GM21737 (cell line): ENCODE results near the gene HOXD13.

Source experiments
- ATAC-seq: cut with Tn5 transposase; IDR thresholded peaks from one replicate; pipeline ENCODE4 v1.9.1; 2021; ENCODE audit warnings: mild to moderate bottlenecking, moderate library complexity; ENCODE audit not compliant: unreplicated experiment

Gene HOXD13

DNA sequence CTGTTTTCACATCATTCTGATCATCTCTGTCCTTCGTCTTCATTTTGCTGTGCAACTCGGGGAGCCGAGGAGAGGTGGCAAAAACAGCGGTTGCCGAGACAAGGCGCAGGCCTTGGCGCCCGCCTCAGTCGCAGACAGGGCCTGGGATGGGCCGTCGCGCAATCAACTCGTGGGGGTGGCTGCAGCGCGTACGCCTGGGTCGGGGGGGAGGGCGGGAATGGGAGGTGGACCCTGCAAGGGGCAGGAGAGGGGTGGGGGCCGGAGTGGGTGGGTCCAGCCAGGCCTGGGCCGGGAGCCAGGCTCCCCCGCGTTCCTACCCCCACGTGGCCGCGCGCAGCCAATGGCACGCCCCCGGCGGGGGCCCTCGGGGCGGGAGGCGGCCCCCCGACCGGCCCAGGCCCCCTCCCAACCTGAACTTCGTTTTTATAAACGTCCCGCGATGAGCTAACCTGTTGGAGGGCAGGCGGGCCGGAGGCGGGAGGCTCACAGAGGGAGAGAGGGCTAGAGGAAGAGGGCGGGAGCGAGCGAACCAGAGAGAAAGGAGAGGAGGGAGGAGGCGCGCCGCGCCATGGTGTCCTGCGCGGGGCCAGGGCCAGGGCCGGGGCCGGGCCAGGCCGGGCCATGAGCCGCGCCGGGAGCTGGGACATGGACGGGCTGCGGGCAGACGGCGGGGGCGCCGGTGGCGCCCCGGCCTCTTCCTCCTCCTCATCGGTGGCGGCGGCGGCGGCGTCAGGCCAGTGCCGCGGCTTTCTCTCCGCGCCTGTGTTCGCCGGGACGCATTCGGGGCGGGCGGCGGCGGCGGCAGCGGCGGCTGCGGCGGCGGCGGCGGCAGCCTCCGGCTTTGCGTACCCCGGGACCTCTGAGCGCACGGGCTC is at the start of gene HOXD13:
Gene HOXD13, plus strand, starts transcription at position 452 of the 875 bp plus-strand sequence. Its CDS starts 170 bp downstream, at position 622.
- ATAC-seq = no peak

DNA sequence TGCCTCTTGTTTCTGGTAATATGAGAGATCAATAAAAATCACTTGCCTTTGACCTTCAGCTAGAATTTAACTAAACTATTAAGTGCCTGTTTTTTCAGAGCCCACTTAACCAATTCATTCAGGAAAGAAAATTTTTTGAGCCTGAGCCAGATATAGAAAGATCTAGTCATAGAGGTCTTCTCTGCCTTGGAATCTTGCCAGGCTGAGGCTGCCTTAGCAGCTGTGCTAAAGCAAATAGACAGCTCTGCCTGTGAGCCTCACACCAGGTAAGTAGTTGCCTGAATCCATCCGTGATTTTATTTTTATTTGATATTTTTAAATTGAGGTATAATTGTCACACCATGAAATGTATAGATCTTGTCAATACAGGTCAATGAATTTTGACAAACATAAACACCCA is 36.1 kb upstream of the HOXD13 start:
- no peak for ATAC-seq

GRCh38 chr2:176063958-176064357 is 28.6 kb upstream of the HOXD13 start:
- ATAC-seq = no peak

GRCh38 chr2:176066645-176067588 is 25.6 kb upstream of the HOXD13 start:
- ATAC-seq = no peak

GRCh38 chr2:176067589-176068418 is 24.7 kb upstream of the HOXD13 start:
- ATAC-seq = no peak

GRCh38 chr2:176068419-176068832 is 24.1 kb upstream of the HOXD13 start:
- ATAC-seq = no peak

DNA sequence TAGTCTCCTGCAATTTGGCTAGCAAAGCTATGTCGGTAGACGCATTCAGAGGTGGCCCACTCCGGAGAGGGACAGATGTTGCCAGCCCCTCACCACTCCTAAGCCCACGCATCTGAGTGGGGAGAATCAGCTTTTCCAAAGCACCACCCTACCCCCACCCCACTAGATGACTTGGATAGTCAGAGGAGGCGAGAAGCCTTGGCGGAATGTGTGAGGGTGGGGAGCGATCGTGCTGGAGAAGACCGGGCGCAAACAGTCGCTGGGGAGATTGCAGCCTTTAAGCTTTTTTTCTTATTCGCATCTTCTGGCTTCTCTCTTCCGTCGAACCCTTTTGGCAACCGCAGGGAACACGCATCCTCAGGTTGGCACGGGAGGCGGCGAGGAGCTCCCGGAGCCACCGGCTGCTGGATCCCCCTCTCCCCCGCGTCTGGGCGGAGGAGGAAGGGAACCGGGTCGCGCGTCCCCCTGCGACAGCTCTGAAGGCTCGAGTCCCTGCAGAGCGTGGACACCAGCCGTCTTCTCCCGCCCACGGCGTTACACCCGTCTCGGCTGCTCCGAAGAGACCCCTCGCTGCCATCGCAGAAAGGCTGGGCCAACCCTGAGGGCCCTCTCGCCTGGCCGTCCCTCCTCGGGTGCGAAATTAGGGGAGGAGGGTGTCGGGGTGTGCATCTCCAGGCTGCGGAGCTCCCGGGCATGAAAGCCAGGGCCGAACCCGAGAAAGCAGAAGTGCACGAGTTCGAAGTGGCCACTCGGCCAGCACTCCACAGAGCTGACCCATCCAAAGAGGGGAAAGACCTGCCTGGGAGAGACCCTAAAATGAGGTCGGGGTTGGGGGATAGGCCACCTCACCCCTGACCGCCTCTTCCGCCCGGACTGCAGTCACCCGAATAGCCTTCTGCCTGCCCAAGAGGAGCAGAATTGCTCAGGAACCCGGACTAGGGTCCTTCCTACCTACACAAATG is 20.9 kb upstream of the HOXD13 start:
- no peak for ATAC-seq

- no peak for ATAC-seq
Measured at GRCh38 chr2:176072292-176072669, 20.2 kb upstream of the HOXD13 start.

- ATAC-seq = no peak
Measured at GRCh38 chr2:176072951-176073904, 19.3 kb upstream of the HOXD13 start.

GRCh38 chr2:176074919-176075425 is 17.5 kb upstream of the HOXD13 start:
- ATAC-seq = no peak

- ATAC-seq = no peak
Measured at GRCh38 chr2:176075481-176075880, 17.0 kb upstream of the HOXD13 start.

DNA sequence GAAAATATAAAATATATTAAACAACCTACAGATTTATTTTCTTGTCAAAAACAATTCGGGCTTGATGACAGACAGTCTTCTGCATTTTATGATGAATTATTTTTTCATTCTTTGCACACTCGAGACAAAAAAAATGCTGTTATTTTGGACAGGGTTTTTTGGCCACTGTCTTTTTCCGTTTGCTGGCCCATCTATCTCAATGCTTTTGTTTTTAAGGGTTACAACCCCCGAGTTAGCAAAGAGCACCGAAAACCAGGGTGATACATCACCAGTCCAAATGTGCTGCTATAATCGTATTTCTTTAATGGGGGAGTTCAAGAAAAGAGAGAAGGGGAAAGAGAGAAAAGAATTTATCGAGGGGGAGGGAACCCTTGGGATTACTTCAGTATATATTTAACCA is 16.5 kb upstream of the HOXD13 start:
- no peak for ATAC-seq

DNA sequence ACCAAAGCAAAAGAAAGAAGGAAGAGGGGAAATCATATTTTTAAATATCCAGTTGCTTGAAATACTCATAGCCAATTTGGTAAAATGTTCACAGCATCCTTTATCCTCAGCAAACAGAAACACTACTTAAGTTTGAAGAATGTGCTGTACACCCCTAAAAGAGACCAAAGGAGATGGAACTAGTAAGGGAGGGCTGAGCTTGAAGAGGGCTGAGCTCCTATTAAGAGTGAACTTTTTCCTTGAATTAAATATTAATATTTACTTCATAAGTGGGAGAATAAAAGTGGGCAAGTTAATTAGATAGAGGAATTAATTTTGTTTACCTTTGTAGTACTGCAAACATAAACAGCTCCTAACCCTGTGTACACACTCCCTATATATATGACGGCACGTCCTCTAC is 15.7 kb upstream of the HOXD13 start:
- ATAC-seq = no peak

DNA sequence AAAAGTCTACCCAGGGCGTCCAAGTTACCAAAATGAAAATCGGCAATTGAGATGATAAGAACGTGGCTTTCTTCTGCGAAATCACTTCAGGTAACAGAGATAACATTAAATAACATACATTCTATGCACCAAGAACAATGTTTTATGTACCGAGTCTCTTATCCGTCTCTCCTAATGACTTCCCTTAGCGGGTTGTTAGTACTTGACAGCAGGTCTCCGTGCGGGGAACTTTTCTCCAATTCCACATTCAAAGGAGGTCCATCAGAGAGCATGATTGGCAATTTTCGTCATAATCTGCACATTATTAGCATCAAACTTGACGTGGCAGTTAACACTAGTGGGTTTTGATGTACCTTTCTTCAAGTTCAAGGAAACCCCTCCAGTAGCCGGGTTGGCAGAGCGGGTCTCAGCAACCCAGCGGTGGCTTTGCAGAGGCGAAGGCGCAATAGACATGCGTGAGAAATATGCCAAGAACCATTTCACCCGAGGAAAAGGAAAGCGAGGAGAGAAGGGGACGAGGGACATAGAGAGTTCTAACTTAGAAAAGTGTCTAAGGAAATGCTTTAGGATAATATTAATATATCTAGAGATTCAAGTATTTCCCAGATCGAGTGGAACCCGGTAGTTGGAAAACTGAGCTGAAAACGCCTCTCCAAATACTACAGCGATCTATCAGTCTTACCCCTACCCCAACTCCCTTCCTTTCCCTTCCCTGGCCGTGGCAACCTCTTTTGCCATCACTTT is 13.8 kb upstream of the HOXD13 start:
- ATAC-seq = no peak

DNA sequence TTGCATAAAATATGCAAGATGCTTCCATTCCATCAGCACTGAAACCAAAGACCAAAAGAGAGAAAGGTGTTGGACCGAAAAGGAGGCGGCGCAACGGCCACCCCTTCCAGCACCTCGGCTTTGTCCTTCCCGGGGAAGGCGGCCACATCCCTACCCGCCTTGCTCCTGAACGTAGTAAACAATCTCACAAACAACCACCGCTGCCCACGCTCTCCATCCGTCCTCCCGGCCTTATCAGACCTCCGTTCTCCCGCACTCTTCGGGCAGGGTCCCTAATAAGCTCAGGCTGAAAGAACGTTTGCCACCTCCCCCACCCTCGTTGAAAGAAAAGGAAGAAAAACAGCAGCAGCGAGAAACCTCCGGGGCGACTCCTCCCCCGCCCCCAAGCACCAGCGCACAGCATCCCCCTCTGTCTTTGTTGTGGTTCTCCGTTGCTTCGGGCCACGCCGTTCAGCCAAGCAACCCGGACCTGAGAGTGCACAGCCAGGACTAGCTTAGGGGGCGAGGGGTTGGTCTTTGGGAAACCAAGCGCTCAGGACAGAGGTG is 13.2 kb upstream of the HOXD13 start:
- no peak for ATAC-seq

DNA sequence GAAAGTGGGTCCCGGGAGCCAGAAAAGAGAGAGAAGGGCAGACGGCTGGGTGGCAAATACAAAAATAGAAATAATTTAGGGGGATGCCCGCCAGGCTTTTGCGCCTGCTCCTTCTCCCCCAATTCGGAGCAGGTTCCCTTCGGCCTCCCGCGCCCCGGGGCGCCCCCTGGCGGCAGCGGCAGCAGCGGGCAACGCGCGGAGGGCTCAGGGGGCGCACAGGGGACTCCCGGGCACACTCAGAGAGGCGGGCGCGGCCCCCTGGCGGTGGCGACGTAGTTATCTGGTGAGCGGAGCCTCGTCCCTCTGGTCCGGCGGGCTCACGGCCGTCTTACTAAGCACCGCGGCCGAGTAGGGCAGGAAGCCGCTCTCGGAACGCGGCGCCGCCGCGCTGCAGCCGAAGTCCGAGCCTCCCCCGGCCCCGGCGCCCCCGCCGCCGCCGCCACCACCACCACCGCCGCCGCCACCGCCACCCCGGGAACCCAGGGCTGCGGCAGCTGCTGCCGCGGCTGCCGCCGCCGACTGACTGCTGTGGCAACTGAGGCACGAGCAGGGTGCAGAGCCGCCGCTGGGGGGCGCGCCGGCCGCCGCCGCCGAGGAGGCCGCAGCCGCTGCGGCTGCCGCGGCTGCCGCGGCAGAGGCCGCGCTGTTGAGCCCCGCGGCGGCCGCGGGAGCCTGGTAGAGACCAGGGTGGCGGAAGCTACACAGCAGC is 12.5 kb upstream of the HOXD13 start:
- no peak for ATAC-seq
